Fibroblast of villous mesenchyme (primary cell): Measurements from ENCODE around the gene ZNF487. TPM values are rescaled to one million over a fixed set of nuclear protein-coding genes. Genes with fewer than 3 reads are reported as not detected.

ENCODE experiments used
- DNase-seq: peaks from one replicate; pipeline ENCODE4 v3.0.0-alpha.2; 2010; ENCODE audit warnings: low read depth
- H3K4me3 ChIP-seq: 2 replicates; pipeline ENCODE4 v1.5.1; 2011; ENCODE audit warnings: low read depth, mild to moderate bottlenecking, low read length
- total RNA-seq: library from RNA; depleted of rRNA; stranded (reverse); fragments of >200 nt; gene quantifications from 2 replicates; pipeline ENCODE4 v1.2.3, GENCODE V29; 2012
- TF ChIP-seq, protein P1 (sequence below): IDR thresholded peaks from 2 replicates; pipeline ENCODE4 v1.5.1; 2012; ENCODE audit warnings: low read depth, mild to moderate bottlenecking, low read length; ENCODE audit not compliant: insufficient read depth

ZNF487 gene
- total RNA-seq, 1 donor = 2.6 TPM

DNA sequence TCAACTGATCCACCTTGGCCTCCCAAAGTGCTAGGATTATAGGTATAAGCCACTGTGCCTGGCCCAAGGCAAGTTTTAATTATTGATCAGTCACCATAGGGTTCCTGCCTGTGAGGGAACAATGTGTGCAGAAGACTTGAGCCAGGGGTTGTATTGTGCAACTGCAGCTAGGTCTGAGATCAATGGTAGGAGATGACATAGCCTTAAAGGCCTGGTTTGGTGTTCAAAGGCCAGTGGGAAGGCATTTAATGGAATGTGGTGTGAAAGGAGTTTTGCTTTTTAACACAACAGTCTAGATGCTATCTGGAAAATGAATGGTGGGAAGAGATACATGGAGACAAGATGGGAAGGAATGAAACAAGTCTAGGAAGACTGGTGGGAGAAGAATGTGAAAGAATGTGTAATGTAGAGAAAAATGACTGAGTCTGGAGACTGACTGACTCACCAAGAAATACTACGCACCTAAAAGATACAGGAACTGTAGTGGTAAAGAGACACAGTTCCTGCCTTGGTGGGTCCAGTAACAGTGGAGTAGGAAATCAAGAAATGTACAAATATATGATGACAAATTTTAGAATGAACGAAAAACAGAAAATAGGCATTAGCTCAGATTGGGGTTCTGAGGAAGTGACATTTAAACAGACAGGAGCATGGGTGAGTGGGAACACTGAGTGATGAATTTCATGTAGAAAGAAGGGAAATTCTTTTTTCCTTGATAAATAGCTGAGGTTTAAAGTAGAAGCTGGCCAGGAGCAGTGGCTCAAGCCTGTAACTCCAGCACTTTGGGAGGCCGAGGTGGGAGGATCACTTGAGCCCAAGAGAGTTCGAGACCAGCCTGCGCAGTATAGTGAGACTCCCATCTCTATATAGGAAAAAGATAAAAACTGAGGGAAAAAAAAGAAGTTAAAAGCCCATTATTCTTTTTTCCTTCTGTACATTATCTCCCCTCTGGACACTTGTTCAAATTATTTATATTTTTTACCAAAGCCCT, 37.3 kb upstream of the ZNF487 start:
- H3K4me3 ChIP-seq = no peak overlapping the region
- DNase-seq = peak; percentile 63
- TF ChIP-seq, protein P1, sequence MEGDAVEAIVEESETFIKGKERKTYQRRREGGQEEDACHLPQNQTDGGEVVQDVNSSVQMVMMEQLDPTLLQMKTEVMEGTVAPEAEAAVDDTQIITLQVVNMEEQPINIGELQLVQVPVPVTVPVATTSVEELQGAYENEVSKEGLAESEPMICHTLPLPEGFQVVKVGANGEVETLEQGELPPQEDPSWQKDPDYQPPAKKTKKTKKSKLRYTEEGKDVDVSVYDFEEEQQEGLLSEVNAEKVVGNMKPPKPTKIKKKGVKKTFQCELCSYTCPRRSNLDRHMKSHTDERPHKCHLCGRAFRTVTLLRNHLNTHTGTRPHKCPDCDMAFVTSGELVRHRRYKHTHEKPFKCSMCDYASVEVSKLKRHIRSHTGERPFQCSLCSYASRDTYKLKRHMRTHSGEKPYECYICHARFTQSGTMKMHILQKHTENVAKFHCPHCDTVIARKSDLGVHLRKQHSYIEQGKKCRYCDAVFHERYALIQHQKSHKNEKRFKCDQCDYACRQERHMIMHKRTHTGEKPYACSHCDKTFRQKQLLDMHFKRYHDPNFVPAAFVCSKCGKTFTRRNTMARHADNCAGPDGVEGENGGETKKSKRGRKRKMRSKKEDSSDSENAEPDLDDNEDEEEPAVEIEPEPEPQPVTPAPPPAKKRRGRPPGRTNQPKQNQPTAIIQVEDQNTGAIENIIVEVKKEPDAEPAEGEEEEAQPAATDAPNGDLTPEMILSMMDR = no peak

DNA sequence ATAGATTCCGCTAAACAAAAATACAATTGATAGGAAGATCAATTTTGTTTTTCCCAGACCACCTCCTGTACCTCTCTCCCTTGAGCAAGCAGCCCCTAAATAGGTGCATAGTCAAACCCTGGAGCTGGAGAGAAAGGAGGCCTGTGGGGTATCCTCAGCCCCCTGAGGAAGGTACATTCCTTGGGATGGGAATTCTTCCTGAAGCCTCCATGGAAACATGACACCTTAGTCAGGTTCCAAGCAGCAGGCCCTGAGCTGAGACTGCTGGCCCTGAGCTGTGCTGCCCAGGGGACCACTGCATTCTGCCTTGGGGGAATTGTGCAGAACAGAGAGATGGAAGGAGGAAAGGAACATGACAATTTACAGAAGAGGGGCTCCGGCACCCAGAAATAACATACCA, 35.3 kb upstream of the ZNF487 start:
- H3K4me3 ChIP-seq = no peak overlapping the region
- no peak for DNase-seq
- TF ChIP-seq, protein P1 = no peak

DNA sequence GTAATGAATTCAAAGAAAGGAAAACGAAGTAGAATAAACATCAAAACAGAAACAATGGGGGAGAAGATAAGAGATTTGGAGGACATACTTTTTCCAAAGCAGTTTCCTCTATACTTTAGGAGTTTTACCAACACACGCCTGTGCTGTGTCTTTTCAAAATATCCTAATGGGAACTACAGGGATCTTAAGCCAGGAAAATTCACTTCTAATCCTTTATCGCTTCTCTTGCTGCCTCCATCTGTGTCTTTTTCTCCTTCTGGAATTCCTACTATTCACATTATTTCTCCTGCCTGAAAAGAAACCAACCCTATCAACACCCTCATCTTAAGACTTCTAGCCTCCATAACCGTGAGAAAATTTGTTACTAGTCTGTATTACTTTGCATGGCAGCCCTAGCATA, 34.7 kb upstream of the ZNF487 start:
- no peak overlapping the region for H3K4me3 ChIP-seq
- peak; percentile 47 for DNase-seq
- TF ChIP-seq, protein P1 = no peak

DNA sequence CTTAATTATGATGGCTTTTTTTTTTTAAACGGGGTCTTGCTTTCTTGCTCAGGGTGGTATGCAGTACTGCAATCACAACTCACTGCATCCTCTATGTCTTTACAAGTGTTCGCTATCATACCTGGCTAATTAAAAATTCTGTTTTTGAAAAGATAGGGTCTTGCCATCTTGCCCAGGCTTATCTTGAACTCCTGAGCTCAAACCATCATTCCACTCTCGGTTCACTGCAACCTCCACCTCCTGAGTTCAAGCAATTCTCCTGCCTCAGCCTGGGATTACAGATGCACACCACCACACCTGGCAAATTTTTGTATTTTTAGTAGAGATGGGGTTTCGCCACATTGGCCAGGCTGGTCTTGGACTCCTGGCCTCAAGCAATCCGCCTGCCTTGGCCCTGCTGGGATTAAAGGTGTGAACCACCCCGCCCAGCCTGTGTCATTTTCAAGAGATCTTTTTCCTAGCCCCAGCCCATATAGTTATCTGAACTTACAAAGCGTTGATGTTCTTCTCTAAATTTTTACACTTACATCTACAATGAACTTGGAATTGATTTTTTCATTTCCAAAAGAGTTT, 33.9 kb upstream of the ZNF487 start:
- TF ChIP-seq, protein P1 = no peak
- no peak for DNase-seq
- no peak overlapping the region for H3K4me3 ChIP-seq

DNA sequence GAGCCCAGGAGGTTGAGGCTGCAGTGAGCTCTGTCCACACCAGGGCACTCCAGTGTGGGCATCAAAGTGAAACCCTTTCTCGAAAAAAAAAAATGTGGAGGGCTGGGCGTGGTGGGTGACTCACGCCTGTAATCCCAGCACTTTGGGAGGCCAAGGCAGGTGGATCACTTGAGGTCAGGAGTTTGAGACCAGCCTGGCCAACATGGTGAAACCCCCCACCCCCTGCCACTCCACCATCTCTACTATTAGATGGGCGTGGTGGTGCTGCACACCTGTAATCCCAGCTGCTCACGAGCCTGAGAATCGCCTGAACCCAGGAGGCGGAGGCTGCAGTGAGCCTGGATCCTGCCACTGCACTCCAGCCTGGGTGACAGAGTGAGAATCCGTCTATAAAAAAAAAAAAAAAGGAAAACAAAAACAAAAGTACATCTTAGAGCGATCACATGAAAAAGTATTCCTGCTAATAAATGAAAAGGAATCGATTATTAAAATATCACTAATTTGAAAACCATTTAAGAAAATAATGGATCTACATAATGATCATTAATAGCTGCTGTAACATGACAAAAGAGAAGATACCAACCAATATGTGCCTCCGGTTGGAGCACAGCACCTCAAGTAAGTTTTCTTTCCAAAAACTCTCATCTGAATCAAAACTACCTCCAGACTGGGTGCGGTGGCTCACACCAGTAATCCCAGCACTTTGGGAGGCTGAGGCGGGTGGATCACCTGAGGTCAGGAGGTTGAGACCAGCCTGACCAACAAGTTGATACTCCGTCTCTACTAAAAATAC, 32.8 kb upstream of the ZNF487 start:
- peak; percentile 36 for DNase-seq
- TF ChIP-seq, protein P1 = no peak
- peak overlapping the region; percentile 29 for H3K4me3 ChIP-seq

DNA sequence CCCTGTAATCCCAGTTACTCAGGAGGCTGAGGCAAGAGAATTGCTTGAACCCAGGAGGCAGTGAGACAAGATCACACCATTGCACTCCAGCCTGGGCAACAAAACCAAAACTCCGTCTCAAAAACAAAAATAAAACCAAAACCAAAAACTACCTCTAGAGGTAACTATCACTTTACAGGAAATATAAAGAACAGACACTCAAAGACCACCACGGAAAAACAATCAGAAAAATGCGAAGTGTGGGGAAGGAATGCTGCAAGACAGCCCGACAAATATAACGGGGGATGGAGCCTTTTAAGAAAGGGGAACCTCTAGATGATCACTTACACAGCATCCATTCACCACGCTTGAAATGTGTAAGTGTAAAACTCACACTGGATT, 32.2 kb upstream of the ZNF487 start:
- TF ChIP-seq, protein P1 = no peak
- no peak for DNase-seq
- peak overlapping the region; percentile 29 for H3K4me3 ChIP-seq
